K562 (cell line): ENCODE measurements around the gene PAPSS2. TPM values are rescaled to one million over a fixed set of nuclear protein-coding genes. Genes with fewer than 3 reads are reported as not detected.

ENCODE experiments used
- ATAC-seq: fragments of 200-7000 bp; cut with Tn5 transposase; 3 replicates; pipeline ENCODE4 v1.9.1; 2020; ENCODE audit warnings: moderate library complexity
- BruUV-seq: library from RNA; stranded (reverse); fragments of 400-500 nt; replicated peaks from 2 replicates; lab custom pipeline; 2021; lab: Mats Ljungman, UMichigan
- CTCF ChIA-PET: fragments of 300-600 bp; formaldehyde crosslinking; extraction: SDS; loops from one replicate; lab custom pipeline; 2021; ENCODE audit warnings: low intra/inter-chr PET ratio; lab: Yijun Ruan, JAX
- POLR2A ChIA-PET: fragments of 300-600, 350-650 bp; sonication (Branson Sonifier 250); formaldehyde crosslinking; extraction: SDS; loops from one replicate; lab custom pipeline; 2021; ENCODE audit warnings: antibody characterized with exemption, inconsistent platforms; lab: Yijun Ruan, JAX
- DNase-seq, 4 experiments: peaks; one replicate each; pipeline versions ENCODE4 v3.0.0 to v3.0.0-alpha.2; 2011 to 2018; ENCODE audit warnings: low spot score in 3 of 4, mixed read lengths in 3 of 4; ENCODE audit errors: extremely low read depth in 1 of 4
- FAIRE-seq: peaks from 2 replicates; lab custom pipeline; 2011; peaks lifted over from hg19 to GRCh38; lab: Jason Lieb, UNC
- H2AFZ ChIP-seq: 2 replicates; pipeline ENCODE4 v1.6.0; 2011; ENCODE audit warnings: low read depth, low read length, control low read depth, inconsistent platforms
- H3K27ac ChIP-seq: fragments of 200-600 bp; 3 replicates; pipeline ENCODE4 v1.8.0; 2011; ENCODE audit warnings: low read depth, mild to moderate bottlenecking, control low read depth, inconsistent platforms, low read length, moderate library complexity, mixed read lengths; ENCODE audit errors: extremely low read depth
- H3K27me3 ChIP-seq, 2 experiments: fragments of 300-600 bp in 1 of 2; 2 replicates in 1 of 2; 3 replicates in 1 of 2; pipeline versions ENCODE4 v1.6.0 to v1.8.0; 2011; ENCODE audit warnings: inconsistent platforms in 2 of 2, low read length in 2 of 2, mild to moderate bottlenecking in 1 of 2, mixed read lengths in 1 of 2, moderate library complexity in 1 of 2; ENCODE audit not compliant: control insufficient read depth in 2 of 2, insufficient read depth in 2 of 2
- H3K36me3 ChIP-seq: fragments of 300-600 bp; 3 replicates; pipeline ENCODE4 v1.8.0; 2011; ENCODE audit warnings: mild to moderate bottlenecking, low read length, inconsistent platforms; ENCODE audit not compliant: control insufficient read depth, insufficient read depth
- H3K4me1 ChIP-seq, 2 experiments: fragments of 200-600 bp in 1 of 2; replicated peaks in 1 of 2; 2 replicates in 1 of 2; 3 replicates in 1 of 2; pipeline versions ENCODE4 v1.5.1 to v1.8.0; 2011; ENCODE audit warnings: inconsistent platforms in 2 of 2, low read length in 2 of 2, mild to moderate bottlenecking in 1 of 2, mixed read lengths in 1 of 2, moderate library complexity in 1 of 2; ENCODE audit not compliant: control insufficient read depth in 2 of 2, insufficient read depth in 2 of 2
- H3K4me2 ChIP-seq: 2 replicates; pipeline ENCODE4 v1.6.1; 2011; ENCODE audit warnings: low read length, control low read depth, inconsistent platforms, mixed read lengths; ENCODE audit not compliant: insufficient read depth
- H3K4me3 ChIP-seq: fragments of 200-600 bp; sonication (generic), shearing (Covaris generic); 2 replicates; pipeline ENCODE4 v1.5.1; 2016; ENCODE audit warnings: control low read depth, inconsistent platforms
- H3K79me2 ChIP-seq: fragments of 200-600 bp; 3 replicates; pipeline ENCODE4 v1.8.0; 2011; ENCODE audit warnings: low read length, inconsistent platforms; ENCODE audit not compliant: control insufficient read depth, insufficient read depth
- H3K9ac ChIP-seq, 2 experiments: 2 replicates each; pipeline versions ENCODE4 v1.6.0 to v1.6.1; 2011; ENCODE audit warnings: low read depth in 2 of 2, low read length in 2 of 2, control low read depth in 1 of 2, inconsistent platforms in 1 of 2, mild to moderate bottlenecking in 1 of 2, mixed read lengths in 1 of 2; ENCODE audit not compliant: insufficient read depth in 1 of 2
- H3K9me1 ChIP-seq: one replicate; pipeline ENCODE4 v1.6.0; 2011; ENCODE audit warnings: inconsistent platforms, mild to moderate bottlenecking, low read length, moderate library complexity; ENCODE audit not compliant: control insufficient read depth, insufficient read depth
- H3K9me3 ChIP-seq: replicated peaks from 2 replicates; pipeline ENCODE4 v1.5.1; 2011; ENCODE audit warnings: low read depth, low read length, inconsistent platforms; ENCODE audit not compliant: control insufficient read depth, insufficient read depth
- H4K20me1 ChIP-seq: replicated peaks from 2 replicates; pipeline ENCODE4 v1.6.1; 2011; ENCODE audit warnings: low read length, inconsistent platforms, mixed read lengths; ENCODE audit not compliant: control insufficient read depth, insufficient read depth
- CREB5 ChIP-seq: fragments of 250-450 bp; sonication (Bioruptor Pico); IDR thresholded peaks from 2 replicates; pipeline ENCODE4 v1.5.0; 2020; ENCODE audit warnings: mild to moderate bottlenecking
- PRPF4 ChIP-seq: fragments of 200-400 bp; formaldehyde crosslinking; IDR thresholded peaks from one replicate; pipeline ENCODE4 v1.6.1; 2017; ENCODE audit warnings: low read length, low read depth, mild to moderate bottlenecking; ENCODE audit not compliant: insufficient read depth, poor library complexity, severe bottlenecking
- RBM34 ChIP-seq: fragments of 200-400 bp; formaldehyde crosslinking; IDR thresholded peaks from 2 replicates; pipeline ENCODE4 v1.6.1; 2018; ENCODE audit warnings: low read length, borderline replicate concordance; ENCODE audit not compliant: insufficient read depth
- TCF15 ChIP-seq: fragments of 250-450 bp; sonication (Bioruptor Pico); IDR thresholded peaks from 2 replicates; pipeline ENCODE4 v1.8.0; 2022; ENCODE audit warnings: moderate library complexity, mild to moderate bottlenecking, inconsistent platforms
- TRIM24 ChIP-seq, 2 experiments: fragments of 450-650 bp; IDR thresholded peaks; 2 replicates each; pipeline ENCODE4 v1.6.1; 2016
- ZNF318 ChIP-seq, 2 experiments: fragments of 450-650 bp; IDR thresholded peaks; 2 replicates each; pipeline ENCODE4 v1.6.1; 2016; ENCODE audit warnings: mild to moderate bottlenecking in 2 of 2, borderline replicate concordance in 1 of 2, low read depth in 1 of 2, moderate library complexity in 1 of 2
- ZNF518B ChIP-seq: fragments of 250-450 bp; sonication (Bioruptor Pico); IDR thresholded peaks from 2 replicates; pipeline ENCODE4 v1.5.0; 2021; ENCODE audit warnings: mild to moderate bottlenecking, moderate library complexity
- WGBS: fragments of 100-300 bp; shearing (Covaris generic); methylation state at CpG from one replicate; pipeline ENCODE4 v1.1.6; 2016; ENCODE audit warnings: low coverage, mixed read lengths; ENCODE audit not compliant: insufficient coverage; ENCODE audit errors: missing lambda C conversion rate; 5-methylcytosine and 5-hydroxymethylcytosine counted together
- in situ Hi-C: fragments of 300-500 bp; cut with MboI; formaldehyde crosslinking; loops from 4 replicates; pipeline ENCODE4 v1.15.0; 2018; ENCODE audit warnings: inconsistent platforms, mixed read lengths
- intact Hi-C: fragments of 100-400 bp; cut with micrococcal nuclease; formaldehyde crosslinking; loops from 2 replicates; pipeline ENCODE4 v1.14.2; 2022
- polyA plus RNA-seq, 8 experiments: library from polyadenylated mRNA; depleted of rRNA in 4 of 8; stranded (reverse) in 5 of 8; unstranded in 3 of 8; fragments of >200 nt; fragmentation: Nextera tagmentation in 2 of 8; fragmentation: Illumina TruSeq in 1 of 8; extraction: Ambion mirVana in 2 of 8; extraction: Trizol in 1 of 8; gene quantifications; 2 replicates each; pipeline versions ENCODE4 v1.2.1 to v1.2.3, GENCODE V29; 2011 to 2014; ENCODE audit warnings: inconsistent platforms in 1 of 8, missing spikeins in 1 of 8
- total RNA-seq, 7 experiments: library from RNA; depleted of rRNA in 6 of 7; stranded (reverse); fragments of >200 nt in 6 of 7; fragmentation: Illumina TruSeq in 2 of 7; extraction: Trizol in 2 of 7; gene quantifications; 2 replicates each; pipeline versions ENCODE4 v1.2.1 to v1.2.3, GENCODE V29; 2011 to 2021; ENCODE audit warnings: low replicate concordance in 1 of 7

PAPSS2 gene
- total and polyA plus RNA-seq, 9 of the 15 experiments (the other 6 are each of a cell fraction or from before 2014, with no cell fraction given) = 0.01 to 0.29 TPM; not detected in 7

GRCh38 chr10:87667493-87667892, 7.8 kb downstream of the PAPSS2 start:
- POLR2A ChIA-PET = no interaction called here
- Histone ChIP-seq H4K20me1 (no peaks in the 10 kb centered on the region), H3K79me2 (no peaks in the 10 kb centered on the region), H3K9me3 (no peaks in the 10 kb centered on the region), H3K27me3 (0 out of 5 replicates have a peak, but pooled peaks cover 0 to 2% of the 10 kb centered on the region in 2 experiments), H3K4me3 (no peak overlapping the region), H3K9ac (no peak overlapping the region), H3K9me1 (no peaks in the 10 kb centered on the region), H3K27ac (no peak overlapping the region), H2AFZ (no peak overlapping the region), H3K4me2 (no peak overlapping the region), H3K4me1 (no peaks in the 10 kb centered on the region), H3K36me3 (no peaks in the 10 kb centered on the region)
- WGBS = 17% methylated on average over 2 of the region's 2 CpGs
- in situ Hi-C loops (no loop called here), intact Hi-C loops (no loop called here)
- BruUV-seq = no TSS peak
- CTCF ChIA-PET = no interaction called here
- FAIRE-seq (no peak), ATAC-seq (no peak), DNase-seq (no peak)
- TF ChIP-seq PRPF4 (no peak), TRIM24 (IDR thresholded peaks at IDR 0.05) (no peak), ZNF318 (IDR thresholded peaks at IDR 0.05; ENCODE audit: borderline replicate concordance in 1 of 2, low read depth in 1 of 2) (no peak), CREB5 (CRISPR knock-in tag) (no peak), ZNF518B (CRISPR knock-in tag) (no peak), RBM34 (no peak), TCF15 (CRISPR knock-in tag) (no peak)
